Right ventricle myocardium superior (tissue), 1 donor: ENCODE measurements around the gene ELK4. TPM values are rescaled to one million over a fixed set of nuclear protein-coding genes. Genes with fewer than 3 reads are reported as not detected.

Experiments used
- ATAC-seq: fragments of 200-7000 bp; cut with Tn5 transposase; one replicate; pipeline ENCODE4 v1.9.1; 2020; ENCODE audit warnings: mild to moderate bottlenecking; ENCODE audit not compliant: poor library complexity
- DNase-seq: peaks from one replicate; pipeline ENCODE4 v3.0.0-alpha.2; 2020
- intact Hi-C: fragments of 100-400 bp; cut with DNase I; formaldehyde crosslinking; loops from one replicate; pipeline ENCODE4 v1.11.2; 2022
- total RNA-seq: library from RNA; stranded (reverse); fragmentation: NEBNext Ultra II Directional; extraction: Animal tissue kit (Norgen Biotek cat#: 25700); gene quantifications from one replicate; pipeline ENCODE4 v1.2.1, GENCODE V29; 2021
- donor health status: DM: no; HTN: yes; CAD: no; lungs with severe emphysema.

The ELK4 gene
- total RNA-seq, 1 donor from 2014 or later, result 31.1 TPM

DNA sequence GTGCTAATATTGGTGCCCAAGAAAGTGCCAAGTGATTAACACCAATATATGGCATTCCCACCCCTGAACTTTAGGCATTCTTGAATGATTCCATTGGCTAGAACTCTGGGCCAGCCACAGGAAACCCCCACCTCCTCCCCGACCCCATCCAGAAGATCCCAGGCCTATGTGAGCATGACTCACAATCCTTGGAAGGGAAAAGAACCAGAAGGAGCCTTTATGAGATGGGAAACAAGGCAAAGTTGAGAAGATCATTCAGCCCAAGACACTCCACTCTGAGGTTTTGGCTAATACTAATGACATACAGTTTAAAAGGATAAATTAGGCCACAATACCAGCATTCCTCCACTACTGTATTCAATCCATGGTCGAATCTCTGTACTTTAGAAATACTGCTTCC lies 21.8 kb downstream of the ELK4 start:
- intact Hi-C loops, result no loop called here
- ATAC-seq, result no peak

DNA sequence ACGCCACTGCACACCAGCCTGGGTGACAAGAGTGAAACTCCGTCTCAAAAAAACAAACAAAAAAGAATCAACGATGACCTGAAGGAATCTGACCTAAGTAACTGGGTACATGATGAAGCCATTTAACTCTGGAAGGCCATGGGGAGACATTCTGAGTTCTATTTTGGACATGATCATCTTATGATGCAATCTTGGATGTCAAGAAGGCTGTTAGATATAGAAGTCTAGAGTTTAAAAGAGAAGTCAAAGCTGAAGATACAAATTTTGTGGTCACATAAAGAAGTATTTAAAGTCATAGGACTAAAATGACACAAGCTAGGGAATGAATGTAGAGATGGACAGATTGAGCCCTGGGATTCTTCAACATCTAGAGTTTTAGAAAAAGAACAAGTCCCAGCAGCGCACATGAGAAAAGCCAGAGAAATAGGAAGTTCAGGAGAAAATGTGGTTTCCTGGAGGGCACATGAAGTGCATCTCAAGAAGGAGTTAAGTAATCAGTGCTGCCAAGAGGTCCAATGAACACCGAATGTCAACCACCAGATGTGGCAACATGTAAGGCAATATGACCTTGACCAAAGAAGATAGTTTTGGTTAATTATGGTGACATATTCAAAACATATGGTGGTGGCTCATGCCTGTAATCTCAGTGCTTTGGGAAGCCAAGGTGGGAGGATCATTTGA lies 26.8 kb downstream of the ELK4 start:
- intact Hi-C loops, result no loop called here
- no peak for ATAC-seq
- no peak for DNase-seq

More for the DNA sequence above, 21.8 kb downstream of the ELK4 start:
- no peak for DNase-seq

DNA sequence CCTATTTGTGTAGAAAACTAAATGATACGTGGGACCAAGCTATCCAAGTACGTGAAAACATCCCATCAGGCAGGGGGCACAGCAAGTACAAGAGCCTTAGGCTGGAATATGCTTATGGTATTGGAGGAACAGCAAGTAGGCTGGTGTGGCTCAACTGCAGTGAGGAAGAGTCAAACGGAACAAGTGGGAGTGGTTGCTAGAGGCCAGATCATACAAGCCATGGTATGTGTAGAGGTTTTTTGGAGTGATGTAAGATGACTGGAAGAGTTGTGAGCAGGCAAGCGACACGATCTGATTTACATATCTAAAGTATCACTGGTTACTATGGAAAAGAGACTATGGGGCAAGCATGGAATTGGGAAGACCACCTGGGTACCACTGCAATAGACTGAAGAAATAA lies 27.8 kb downstream of the ELK4 start:
- intact Hi-C loops, result no loop called here
- no peak for ATAC-seq

DNA sequence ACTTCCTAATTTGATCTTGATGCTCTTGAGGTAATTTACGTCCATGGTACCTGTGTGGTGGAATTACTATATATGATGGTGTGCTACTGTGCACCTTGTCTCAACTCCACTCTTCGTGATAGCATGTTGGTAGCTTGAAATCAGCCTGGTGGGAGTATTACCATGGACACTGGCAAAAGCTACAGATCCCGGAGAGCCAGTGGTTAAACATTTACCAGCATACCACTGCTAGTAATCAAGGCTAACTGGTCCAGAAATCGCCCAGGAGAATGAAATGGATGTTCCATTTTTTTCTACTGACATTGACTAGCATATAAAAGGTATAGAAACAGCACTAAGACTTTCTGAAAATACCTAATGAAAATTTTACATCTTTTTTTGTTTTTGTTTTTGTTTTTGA lies 30.6 kb downstream of the ELK4 start:
- DNase-seq, result no peak
- intact Hi-C loops, result no loop called here
- ATAC-seq, result no peak

More for the DNA sequence above, 27.8 kb downstream of the ELK4 start:
- no peak for DNase-seq

DNA sequence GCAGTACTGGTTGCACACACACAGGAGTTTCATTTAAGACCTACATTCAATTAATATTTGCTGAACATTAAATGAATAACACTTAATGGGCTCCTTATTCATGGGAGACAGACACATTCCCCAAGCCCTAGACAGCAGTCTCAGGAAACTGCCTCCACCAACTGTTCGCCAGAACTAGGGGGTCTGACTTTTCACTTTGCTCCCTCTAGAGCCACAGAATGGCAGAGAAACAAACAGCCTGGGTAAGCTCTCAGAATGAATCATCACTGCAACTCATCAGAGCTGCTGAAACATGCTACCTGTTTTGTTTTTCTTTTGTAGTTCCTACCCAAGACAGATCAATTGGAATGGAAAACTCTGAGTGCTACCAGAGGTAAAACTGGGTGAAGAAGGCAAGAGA lies 31.7 kb downstream of the ELK4 start:
- DNase-seq (no peak), ATAC-seq (no peak)
- intact Hi-C loops, result no loop called here

DNA sequence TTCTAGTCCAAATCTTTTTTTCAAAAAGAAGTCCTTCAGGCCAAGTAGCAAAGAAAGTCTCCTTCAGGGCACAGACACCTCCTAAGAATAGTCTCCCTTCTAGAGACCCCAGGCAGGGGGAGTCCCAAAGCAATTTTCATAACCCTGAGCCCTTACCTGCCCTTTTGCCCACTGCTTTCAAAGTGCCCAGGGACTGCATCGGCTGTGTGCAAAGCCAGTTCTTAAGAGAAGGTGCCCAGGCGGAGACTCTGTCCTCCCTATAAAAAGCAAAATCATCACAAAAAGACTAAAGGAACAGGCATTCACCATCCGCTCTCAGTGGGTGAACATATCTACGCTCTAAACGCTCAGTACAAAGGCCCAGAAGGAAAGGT lies 32.2 kb downstream of the ELK4 start:
- ATAC-seq, result no peak
- intact Hi-C loops, result loop anchor here (5.0 kb wide), 1 partner anchor 33 kb away; the partner anchor contains the start of gene ELK4

DNA sequence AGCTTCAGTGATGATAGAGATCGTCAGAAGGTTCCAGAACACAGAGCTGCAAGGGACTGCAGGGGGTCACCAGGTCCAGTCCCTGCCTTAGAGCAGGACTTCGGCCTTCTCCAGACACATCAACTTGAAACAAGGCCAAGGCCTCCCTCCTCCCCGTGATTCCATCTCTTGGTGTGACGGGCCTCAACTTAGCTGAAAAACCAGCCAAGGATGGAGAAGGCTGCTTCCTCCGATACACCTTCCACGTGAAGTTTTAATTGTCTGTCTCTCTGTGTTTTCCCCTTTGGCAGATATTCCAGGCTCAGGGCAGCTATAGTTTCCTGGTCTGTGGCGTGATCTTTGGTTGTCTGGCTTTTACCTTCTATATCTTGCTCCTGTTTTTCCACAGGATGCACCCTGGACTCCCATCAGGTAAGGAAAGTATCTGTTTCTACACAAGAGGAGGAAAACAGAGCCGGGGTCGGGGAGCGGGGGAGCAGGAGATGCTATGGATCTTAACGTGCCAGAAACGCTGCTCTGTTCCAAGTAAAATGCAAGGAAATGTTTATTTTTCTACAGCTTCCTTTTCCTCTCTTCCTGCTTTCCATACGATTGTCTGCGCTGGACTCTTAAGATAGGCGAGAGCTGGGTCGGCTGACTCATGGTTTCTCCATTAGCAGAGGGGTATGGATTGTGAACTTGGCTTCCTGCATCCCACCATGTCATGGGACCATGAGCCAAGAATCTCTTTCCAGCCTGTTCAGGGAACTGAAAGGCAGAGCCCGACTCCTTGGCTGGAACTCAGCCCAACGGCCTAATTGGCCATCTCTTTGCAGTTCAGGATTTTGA lies 32.8 kb downstream of the ELK4 start:
- intact Hi-C loops, result loop anchor here (5.0 kb wide), 1 partner anchor 33 kb away; the partner anchor contains the start of gene ELK4
- peak; percentile 90 for ATAC-seq
- DNase-seq, result peak; percentile 81

More for the DNA sequence above, 32.2 kb downstream of the ELK4 start:
- DNase-seq, result no peak

DNA sequence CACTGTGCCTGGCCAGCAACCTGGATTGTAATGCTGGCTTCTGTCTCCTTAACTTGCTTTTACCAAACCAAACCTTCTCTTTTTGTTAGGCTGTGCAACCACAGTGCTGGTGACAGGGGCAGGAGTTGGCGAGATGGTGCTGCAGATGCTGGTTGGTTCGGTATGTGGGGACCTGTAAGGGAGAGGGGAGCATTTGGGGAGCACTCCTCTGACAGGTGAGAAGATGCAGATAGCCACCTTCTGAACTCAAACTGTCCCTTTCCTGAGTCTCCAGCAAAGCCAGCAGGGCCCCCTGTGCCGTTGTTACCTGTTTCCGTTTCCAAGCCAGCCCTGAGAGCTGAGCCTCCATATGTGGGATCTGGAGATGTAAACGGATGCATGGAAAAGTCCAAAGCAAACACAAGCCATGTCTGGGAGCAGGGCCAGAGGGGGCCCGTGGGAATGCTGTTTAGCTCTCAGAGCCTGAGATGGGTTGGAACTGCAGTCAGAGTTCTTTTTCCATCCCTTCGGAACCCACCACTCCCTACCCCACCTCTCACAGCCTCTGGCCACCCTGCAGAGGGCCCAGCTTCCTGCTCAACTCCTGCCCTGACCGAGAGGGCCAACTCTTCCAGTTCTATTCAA lies 34.0 kb downstream of the ELK4 start:
- peak; percentile 59 for ATAC-seq
- intact Hi-C loops, result loop anchor here (5.0 kb wide), 1 partner anchor 34 kb away; the partner anchor contains the start of gene ELK4
- DNase-seq, result peak; percentile 72

DNA sequence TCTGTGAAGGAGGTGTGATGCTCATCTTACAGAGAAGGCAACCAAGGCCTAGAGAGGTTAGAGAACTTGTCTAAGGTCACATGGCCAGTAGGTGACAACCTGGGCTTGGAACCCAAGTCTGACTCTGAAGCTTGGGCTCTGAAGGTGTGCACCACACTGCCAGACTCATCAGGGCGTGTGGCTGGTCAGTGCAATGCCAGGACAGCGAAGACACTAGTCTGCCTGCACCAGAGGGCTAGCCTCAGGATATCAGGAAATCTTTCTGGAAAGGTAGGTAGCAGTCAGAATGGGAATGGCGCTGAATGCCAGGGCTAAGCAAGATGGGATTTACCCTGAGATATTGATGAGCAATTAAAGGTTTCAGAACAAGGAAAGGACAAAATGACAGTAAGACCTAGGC lies 34.9 kb downstream of the ELK4 start:
- DNase-seq (no peak), ATAC-seq (no peak)
- intact Hi-C loops, result loop anchor here (5.0 kb wide), 1 partner anchor 35 kb away; the partner anchor contains the start of gene ELK4

DNA sequence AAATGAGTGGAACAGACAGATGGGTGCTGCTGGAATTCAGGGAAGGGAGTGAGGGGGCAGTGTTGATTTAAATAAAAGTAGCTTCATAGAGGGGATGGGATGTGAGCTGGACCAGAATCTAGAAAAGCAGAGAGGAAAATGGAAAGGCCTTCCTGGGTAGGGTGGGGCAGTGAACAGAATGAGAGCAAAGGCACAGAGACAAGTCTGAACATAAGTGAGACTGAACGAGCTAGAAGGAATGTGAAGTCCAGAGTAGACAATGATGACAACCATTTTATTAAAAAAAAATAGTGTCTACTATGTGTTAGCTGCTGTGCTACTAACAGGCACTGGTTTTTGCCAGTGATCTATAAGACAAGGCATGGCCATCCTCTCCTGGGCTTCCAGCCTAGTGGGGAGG lies 36.0 kb downstream of the ELK4 start:
- ATAC-seq (no peak), DNase-seq (no peak)
- intact Hi-C loops, result loop anchor here (5.0 kb wide), 1 partner anchor 36 kb away; the partner anchor contains the start of gene ELK4

DNA sequence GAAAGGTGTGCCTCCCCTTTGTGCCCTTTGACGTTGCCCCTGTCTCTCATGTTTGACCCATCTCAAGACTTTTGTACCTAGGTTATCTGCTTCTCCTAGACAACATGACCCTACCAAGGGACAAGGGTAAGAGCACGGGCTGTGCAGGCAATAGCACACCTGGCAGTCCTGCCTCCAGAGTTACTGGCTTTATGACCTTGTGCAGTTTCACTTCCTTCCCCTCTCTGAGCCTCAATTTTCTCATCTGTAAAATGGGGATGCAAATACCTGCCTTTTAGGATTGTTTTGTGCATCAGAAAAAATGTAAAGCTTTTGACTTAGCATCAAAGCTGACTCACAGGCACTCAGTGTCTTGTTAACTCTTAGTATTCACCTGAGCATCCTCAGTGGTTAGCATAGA lies 36.4 kb downstream of the ELK4 start:
- intact Hi-C loops, result loop anchor here (5.0 kb wide), 1 partner anchor 37 kb away; the partner anchor contains the start of gene ELK4
- no peak for DNase-seq
- no peak for ATAC-seq

DNA sequence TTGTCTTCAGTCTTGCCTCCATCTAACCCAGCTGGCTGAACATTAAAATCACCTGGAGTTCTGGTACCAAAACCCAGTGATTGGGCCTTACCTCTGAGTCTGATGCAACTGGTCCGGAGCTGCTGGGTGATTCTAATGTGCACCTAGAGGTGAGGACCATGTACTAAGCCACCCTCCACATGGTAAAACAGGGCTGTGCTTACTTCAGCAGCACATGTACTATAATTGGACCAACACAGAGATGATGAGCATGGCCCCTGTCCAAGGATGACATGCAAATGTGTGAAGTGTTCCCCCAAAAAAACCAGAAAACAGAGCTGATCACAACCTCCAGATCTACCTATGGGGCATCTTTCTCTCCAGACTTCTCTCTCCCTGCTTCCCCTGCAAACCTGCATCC lies 37.0 kb downstream of the ELK4 start:
- ATAC-seq (no peak), DNase-seq (no peak)
- intact Hi-C loops, result loop anchor here (5.0 kb wide), 2 partner anchors 37 to 112 kb away; partner anchors contain the start of gene ELK4

DNA sequence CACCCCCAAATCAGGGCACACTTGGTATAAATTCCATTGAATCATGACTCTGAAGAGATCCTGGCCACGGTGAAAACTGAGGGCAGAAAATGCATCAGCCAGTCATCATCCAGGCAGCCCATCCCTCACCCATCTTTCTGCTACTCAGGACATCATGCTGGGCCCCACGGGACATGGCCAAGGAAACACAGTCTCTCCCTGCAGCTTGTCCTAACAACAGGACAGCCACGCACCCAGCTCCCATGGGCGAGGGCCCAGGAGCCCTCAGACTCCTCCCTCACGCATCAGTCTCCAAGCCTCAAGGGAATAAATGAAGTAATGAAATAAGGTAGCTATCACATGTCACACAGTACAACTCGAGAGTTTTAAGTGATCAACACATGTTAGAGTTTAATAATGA lies 37.8 kb downstream of the ELK4 start:
- DNase-seq, result no peak
- intact Hi-C loops, result loop anchor here (5.0 kb wide), 1 partner anchor 113 kb away; no protein-coding TSS in a partner anchor
- ATAC-seq, result no peak

DNA sequence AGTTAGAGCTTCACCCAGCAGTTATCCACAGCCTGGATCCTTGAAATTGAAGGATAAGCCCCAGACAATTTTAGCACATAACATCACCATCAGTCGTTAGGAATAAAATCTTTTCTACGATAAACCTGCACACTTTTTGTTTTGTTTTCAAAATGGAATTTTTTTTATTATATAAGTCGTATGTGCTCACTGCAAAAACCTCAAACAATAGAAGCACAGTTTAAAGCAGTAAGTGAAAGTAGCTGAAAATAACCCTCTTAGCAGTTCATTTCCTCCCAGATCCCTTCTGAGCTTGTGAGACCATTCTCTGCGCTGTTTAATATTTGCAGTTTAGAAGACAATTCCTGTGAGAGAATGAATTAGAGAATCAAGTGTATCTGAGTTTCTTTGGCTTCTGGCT lies 38.3 kb downstream of the ELK4 start:
- intact Hi-C loops, result loop anchor here (5.0 kb wide), 1 partner anchor 114 kb away; no protein-coding TSS in a partner anchor
- DNase-seq (no peak), ATAC-seq (no peak)

DNA sequence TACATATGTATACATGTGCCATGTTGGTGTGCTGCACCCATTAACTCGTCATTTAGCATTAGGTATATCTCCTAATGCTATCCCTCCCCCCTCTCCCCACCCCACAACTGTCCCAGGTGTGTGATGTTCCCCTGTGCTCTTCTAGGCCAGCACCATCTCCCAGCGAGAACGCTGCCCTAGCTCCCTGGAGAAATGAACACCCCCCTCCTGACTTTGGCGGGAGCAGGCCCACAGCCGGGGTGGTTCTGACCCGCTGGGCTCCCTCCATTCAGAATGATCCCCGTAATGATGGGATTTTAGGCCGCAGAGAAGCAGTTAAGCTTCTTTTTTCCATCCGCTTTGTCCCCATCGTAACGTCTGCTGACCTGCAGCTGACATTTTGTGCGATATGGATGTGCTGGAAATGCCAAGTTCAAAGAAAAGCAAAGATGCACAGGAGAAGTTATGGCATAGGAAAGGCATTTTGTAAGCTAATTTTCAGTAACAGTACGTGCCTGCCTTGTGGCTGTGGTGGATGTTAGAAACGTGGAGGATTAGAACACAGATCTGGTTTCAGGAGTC lies 39.3 kb downstream of the ELK4 start:
- DNase-seq (no peak), ATAC-seq (no peak)
- intact Hi-C loops, result loop anchor here (5.0 kb wide), 1 partner anchor 115 kb away; no protein-coding TSS in a partner anchor

DNA sequence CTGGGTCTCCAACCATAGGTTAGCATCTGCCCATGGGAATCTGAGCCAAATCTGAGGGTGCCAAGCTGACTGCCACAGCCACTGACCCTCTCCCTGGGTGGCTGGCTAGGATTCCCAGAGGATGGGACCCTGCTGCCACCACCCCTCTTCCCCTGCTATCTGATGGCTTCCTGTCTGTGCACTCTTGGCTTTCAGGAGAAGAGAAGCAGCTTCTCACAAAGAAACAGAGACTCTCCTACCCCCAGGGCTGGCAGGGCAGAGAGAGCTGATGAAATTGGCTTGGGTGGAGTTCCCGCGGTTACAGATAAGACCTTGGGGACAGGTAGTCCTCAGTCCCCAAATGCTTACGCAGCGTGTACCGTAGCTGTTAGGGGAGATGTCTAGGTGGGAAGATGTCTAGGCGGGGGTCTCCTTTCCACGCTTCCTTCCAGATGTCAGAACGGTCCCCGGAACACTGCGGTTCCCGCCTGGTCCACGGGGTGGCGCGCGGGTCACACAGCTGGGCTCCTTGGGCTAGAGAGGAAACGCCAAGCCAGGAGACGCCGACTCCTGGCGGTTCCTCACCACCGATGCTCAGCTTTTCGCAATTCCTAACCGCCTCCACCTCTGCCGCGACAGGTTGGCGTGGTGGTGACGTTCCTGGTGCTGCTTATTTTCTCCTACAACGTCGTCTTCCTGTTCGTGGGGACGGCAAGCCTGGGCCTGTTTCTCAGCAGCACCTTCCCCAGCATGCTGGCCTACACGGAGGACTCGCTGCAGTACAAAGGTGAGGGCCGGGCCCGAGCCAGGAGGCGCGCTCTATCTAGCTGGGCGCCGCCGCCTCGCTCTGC lies 40.1 kb downstream of the ELK4 start:
- peak; percentile 97 for ATAC-seq
- DNase-seq, result peak; percentile 91
- intact Hi-C loops, result loop anchor here (2.0 to 5.0 kb wide), 2 partner anchors 67 to 116 kb away; no protein-coding TSS in a partner anchor

DNA sequence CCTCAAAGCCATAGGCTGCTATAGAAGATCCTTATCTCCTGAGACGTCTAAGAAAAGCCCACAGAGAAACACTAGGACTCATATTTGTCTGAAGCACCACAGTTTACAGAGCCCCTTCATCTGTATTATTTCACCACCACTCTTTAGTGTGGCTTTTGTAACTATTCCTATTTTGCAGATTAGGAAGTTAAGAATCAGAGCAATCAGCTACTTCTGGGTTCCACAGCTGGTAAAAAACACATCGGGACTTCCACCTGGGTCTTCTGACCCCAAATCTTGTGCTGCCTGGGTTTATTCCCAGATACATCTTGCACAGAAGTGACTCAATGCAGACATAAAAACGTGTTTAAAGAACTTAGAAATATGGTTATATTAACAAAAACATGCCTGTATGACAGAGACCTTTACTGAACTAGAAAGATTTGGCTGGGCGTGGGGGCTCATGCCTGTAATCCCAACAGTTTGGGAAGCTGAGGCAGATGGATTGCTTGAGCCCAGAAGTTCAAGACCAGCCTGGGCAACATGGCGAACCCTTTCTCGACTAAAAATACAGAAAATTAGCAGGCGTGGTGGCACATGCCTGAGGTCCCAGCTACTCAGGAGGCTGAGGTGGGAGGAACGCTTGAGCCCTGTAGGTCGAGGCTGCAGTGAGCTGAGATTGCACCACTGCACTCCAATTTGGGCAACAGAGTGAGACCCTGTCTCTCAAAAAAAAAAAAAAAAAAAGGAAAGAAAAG lies 40.9 kb downstream of the ELK4 start:
- intact Hi-C loops, result loop anchor here (2.0 to 5.0 kb wide), 2 partner anchors 68 to 116 kb away; no protein-coding TSS in a partner anchor
- ATAC-seq (no peak), DNase-seq (no peak)
